ENCODE measurements around the gene FBLL1. TPM values are rescaled to one million over a fixed set of nuclear protein-coding genes. Genes with fewer than 3 reads are reported as not detected.

Gene FBLL1
- total RNA-seq, 1 donor from 2014 or later: not detected

Small RNA genes within 50 kb of the gene (microRNA-seq; reads per million reads assigned to microRNA genes)
- gene MIR103A1 (ENCODE audit: borderline number of aligned reads) (not detected), gene MIR103B1 (ENCODE audit: borderline number of aligned reads) (not detected)

Other genes with a start within 250 kb of the FBLL1 start
- 4.3 TPM for gene WWC1, start 237.7 kb upstream of the FBLL1 start, total RNA-seq
- gene RARS1, start 42.8 kb upstream of the FBLL1 start, total RNA-seq: 42.3 TPM
- gene PANK3, start 50.1 kb downstream of the FBLL1 start, total RNA-seq: 24.4 TPM